Vagina (tissue), 2 donors: ENCODE measurements around the gene UTS2B.

ENCODE experiments used
- CTCF ChIP-seq, 3 experiments: fragments of 450-650 bp in 2 of 3; fragments of 200-600 bp in 1 of 3; sonication (generic) in 1 of 3; IDR thresholded peaks; one replicate each; pipeline ENCODE4 v1.5.1; 2017 to 2019; ENCODE audit warnings: antibody characterized with exemption in 3 of 3, mild to moderate bottlenecking in 2 of 3, moderate library complexity in 2 of 3
- POLR2A ChIP-seq, 2 donors: fragments of 450-650 bp; IDR thresholded peaks; one replicate each; pipeline ENCODE4 v1.6.1; 2017; ENCODE audit warnings: antibody characterized with exemption in 2 of 2, mild to moderate bottlenecking in 2 of 2, moderate library complexity in 2 of 2
- POLR2AphosphoS5 ChIP-seq, 2 donors: sonication (generic); formaldehyde crosslinking; IDR thresholded peaks; one replicate each; pipeline ENCODE4 v1.9.0; 2017; ENCODE audit warnings: antibody characterized with exemption in 2 of 2, mild to moderate bottlenecking in 2 of 2, low read depth in 1 of 2; ENCODE audit not compliant: insufficient read depth in 1 of 2

GRCh38 chr3:191353022-191353777 is 22.9 kb upstream of the UTS2B start:
- no peak for TF ChIP-seq POLR2A (IDR thresholded peaks at IDR 0.05)
- no peak for TF ChIP-seq CTCF (IDR thresholded peaks at IDR 0.05)
- no peak for TF ChIP-seq POLR2AphosphoS5 (IDR thresholded peaks at IDR 0.05; ENCODE audit: insufficient read depth in 1 of 2, low read depth in 1 of 2)
